ENCODE measurements around the gene UGT2A1. TPM values are rescaled to one million over a fixed set of nuclear protein-coding genes. Genes with fewer than 3 reads are reported as not detected.

The UGT2A1 gene
- total and polyA plus RNA-seq, 2 donors (not counting 1 experiment from before 2014, with no cell fraction given): not detected

- Histone ChIP-seq H3K27ac (ENCODE audit: insufficient read depth, low read length) (no peak within 1 kb of the TSS), H3K4me2 (ENCODE audit: extremely low read depth, insufficient read depth, low read length) (no peak within 1 kb of the TSS), H3K9ac (ENCODE audit: insufficient read depth, low read length) (no peak within 1 kb of the TSS), H3K27me3 (ENCODE audit: control insufficient read depth, insufficient read depth, low read length) (no peaks in the 10 kb centered on the region), H4K20me1 (ENCODE audit: control insufficient read depth, extremely low read depth, insufficient read depth, low read length) (no peaks in the 10 kb centered on the region), H3K4me3 (replicated peaks in 1 of 4; ENCODE audit: control extremely low read depth in 1 of 4, insufficient read depth in 1 of 4, low read depth in 3 of 4, low read length in 4 of 4) (no peak within 1 kb of the TSS), H3K79me2 (ENCODE audit: control insufficient read depth, insufficient read depth, low read length) (no peaks in the 10 kb centered on the region), H3K9me3 (ENCODE audit: control insufficient read depth, insufficient read depth, low read depth, low read length) (no peaks in the 10 kb centered on the region), H3K4me1 (ENCODE audit: control insufficient read depth, extremely low read depth, insufficient read depth, low read length) (no peaks in the 10 kb centered on the region), H3K36me3 (ENCODE audit: control insufficient read depth, insufficient read depth, low read length) (no peaks in the 10 kb centered on the region), H2AFZ (ENCODE audit: low read length) (no peak within 1 kb of the TSS)
- no peak for DNase-seq (ENCODE audit: low read depth in 2 of 2)
- TF ChIP-seq, protein P1, sequence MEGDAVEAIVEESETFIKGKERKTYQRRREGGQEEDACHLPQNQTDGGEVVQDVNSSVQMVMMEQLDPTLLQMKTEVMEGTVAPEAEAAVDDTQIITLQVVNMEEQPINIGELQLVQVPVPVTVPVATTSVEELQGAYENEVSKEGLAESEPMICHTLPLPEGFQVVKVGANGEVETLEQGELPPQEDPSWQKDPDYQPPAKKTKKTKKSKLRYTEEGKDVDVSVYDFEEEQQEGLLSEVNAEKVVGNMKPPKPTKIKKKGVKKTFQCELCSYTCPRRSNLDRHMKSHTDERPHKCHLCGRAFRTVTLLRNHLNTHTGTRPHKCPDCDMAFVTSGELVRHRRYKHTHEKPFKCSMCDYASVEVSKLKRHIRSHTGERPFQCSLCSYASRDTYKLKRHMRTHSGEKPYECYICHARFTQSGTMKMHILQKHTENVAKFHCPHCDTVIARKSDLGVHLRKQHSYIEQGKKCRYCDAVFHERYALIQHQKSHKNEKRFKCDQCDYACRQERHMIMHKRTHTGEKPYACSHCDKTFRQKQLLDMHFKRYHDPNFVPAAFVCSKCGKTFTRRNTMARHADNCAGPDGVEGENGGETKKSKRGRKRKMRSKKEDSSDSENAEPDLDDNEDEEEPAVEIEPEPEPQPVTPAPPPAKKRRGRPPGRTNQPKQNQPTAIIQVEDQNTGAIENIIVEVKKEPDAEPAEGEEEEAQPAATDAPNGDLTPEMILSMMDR (conservative IDR thresholded peaks at IDR 0.05 in 1 of 2, IDR thresholded peaks at IDR 0.05 in 1 of 2; ENCODE audit: low read depth in 1 of 2, low read length in 2 of 2): no peak
- no peak for TF ChIP-seq EZH2 (IDR thresholded peaks at IDR 0.05; ENCODE audit: low read length, missing control alignments)
Measured at GRCh38 chr4:69639542-69639941, 13.5 kb downstream of the UGT2A1 start, which contains the start of gene UGT2A2. Gene UGT2A2, minus strand, starts transcription at chr4:69639642. Its CDS starts 2 bp downstream, at chr4:69639640.

DNA sequence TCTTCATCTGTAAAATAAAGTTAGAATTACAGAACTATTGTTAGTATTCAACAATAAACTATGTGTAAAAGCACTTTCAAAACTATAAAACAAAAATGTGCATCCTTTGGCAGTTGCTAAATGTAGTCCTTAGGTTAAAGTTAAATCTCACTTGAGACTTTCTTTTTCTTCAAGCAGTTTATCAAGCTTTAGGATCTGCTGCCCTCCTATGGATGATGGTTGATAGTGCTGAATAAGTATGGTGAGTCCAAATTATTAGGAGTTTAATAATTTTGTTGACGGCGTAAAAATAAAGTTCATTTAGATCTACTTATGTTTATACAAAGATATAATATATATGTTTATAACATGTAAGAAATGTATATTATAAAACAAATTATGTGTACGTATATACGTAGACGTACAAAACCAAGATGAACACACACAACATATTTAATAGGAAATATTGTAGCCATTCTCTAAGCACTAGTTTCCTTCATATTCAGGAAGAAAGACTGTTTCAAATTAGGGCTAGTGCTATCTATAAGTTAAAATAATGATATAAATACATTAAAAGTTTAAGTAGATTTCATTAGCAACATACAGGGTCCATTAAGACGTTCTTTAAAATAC, 35.9 kb downstream of the UGT2A1 start:
- Histone ChIP-seq H3K9ac (ENCODE audit: insufficient read depth, low read length) (no peak overlapping the region), H3K9me3 (ENCODE audit: control insufficient read depth, insufficient read depth, low read depth, low read length) (no peaks in the 10 kb centered on the region), H3K27ac (ENCODE audit: insufficient read depth, low read length) (no peak overlapping the region), H2AFZ (ENCODE audit: low read length) (no peak overlapping the region), H3K27me3 (ENCODE audit: control insufficient read depth, insufficient read depth, low read length) (no peaks in the 10 kb centered on the region), H4K20me1 (ENCODE audit: control insufficient read depth, extremely low read depth, insufficient read depth, low read length) (no peaks in the 10 kb centered on the region), H3K4me1 (ENCODE audit: control insufficient read depth, extremely low read depth, insufficient read depth, low read length) (no peaks in the 10 kb centered on the region), H3K4me2 (ENCODE audit: extremely low read depth, insufficient read depth, low read length) (no peak overlapping the region), H3K4me3 (replicated peaks in 1 of 4; ENCODE audit: control extremely low read depth in 1 of 4, insufficient read depth in 1 of 4, low read depth in 3 of 4, low read length in 4 of 4) (no peak overlapping the region), H3K79me2 (ENCODE audit: control insufficient read depth, insufficient read depth, low read length) (no peaks in the 10 kb centered on the region), H3K36me3 (ENCODE audit: control insufficient read depth, insufficient read depth, low read length) (no peaks in the 10 kb centered on the region)
- DNase-seq (ENCODE audit: low read depth in 2 of 2): peak; percentile 51 to 62
- no peak for TF ChIP-seq EZH2 (IDR thresholded peaks at IDR 0.05; ENCODE audit: low read length, missing control alignments)
- TF ChIP-seq, protein P1 (conservative IDR thresholded peaks at IDR 0.05 in 1 of 2, IDR thresholded peaks at IDR 0.05 in 1 of 2; ENCODE audit: low read depth in 1 of 2, low read length in 2 of 2): peak in 1 of 2 donors; percentile 60

DNA sequence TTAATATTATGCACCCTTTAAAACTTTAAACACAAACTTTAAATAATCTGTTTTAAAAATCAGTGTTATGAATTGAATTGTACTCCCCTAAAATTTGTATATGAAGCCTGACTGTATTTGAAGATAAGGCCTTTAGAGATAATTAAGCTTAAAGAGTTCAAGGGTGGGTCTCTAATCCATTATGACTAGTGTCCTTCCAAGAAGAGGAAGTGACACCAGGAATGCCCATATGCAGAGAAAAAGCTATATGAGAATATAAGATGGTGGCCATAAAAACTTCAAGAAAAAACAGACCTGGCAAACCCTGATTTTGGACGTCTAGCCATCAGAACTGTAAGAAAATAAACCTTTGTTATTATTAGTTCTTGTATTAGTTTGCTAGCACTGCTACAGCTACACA, 42.6 kb downstream of the UGT2A1 start:
- no peaks in the 10 kb centered on the region for H3K79me2 ChIP-seq (ENCODE audit: control insufficient read depth, insufficient read depth, low read length)
- no peaks in the 10 kb centered on the region for H3K4me1 ChIP-seq (ENCODE audit: control insufficient read depth, extremely low read depth, insufficient read depth, low read length)
- H3K9me3 ChIP-seq (ENCODE audit: control insufficient read depth, insufficient read depth, low read depth, low read length): no peaks in the 10 kb centered on the region

More for the DNA sequence above, 42.6 kb downstream of the UGT2A1 start:
- Histone ChIP-seq H4K20me1 (ENCODE audit: control insufficient read depth, extremely low read depth, insufficient read depth, low read length) (no peaks in the 10 kb centered on the region), H3K9ac (ENCODE audit: insufficient read depth, low read length) (no peak overlapping the region), H3K4me3 (replicated peaks in 1 of 4; ENCODE audit: control extremely low read depth in 1 of 4, insufficient read depth in 1 of 4, low read depth in 3 of 4, low read length in 4 of 4) (no peak overlapping the region), H3K27ac (ENCODE audit: insufficient read depth, low read length) (no peak overlapping the region), H3K36me3 (ENCODE audit: control insufficient read depth, insufficient read depth, low read length) (no peaks in the 10 kb centered on the region), H2AFZ (ENCODE audit: low read length) (no peak overlapping the region), H3K4me2 (ENCODE audit: extremely low read depth, insufficient read depth, low read length) (no peak overlapping the region), H3K27me3 (ENCODE audit: control insufficient read depth, insufficient read depth, low read length) (no peaks in the 10 kb centered on the region)
- TF ChIP-seq, protein P1 (conservative IDR thresholded peaks at IDR 0.05 in 1 of 2, IDR thresholded peaks at IDR 0.05 in 1 of 2; ENCODE audit: low read depth in 1 of 2, low read length in 2 of 2): no peak
- no peak for TF ChIP-seq EZH2 (IDR thresholded peaks at IDR 0.05; ENCODE audit: low read length, missing control alignments)
- no peak for DNase-seq (ENCODE audit: low read depth in 2 of 2)
